HG03432 (cell line): Measurements from ENCODE around the gene RGMB.
"Not testable (repeated sequence)": the region's sequence is repeated elsewhere in the genome, so short reads cannot be mapped to it uniquely, and the experiment has no call there.

Experiments used
- ATAC-seq: cut with Tn5 transposase; IDR thresholded peaks from one replicate; pipeline ENCODE4 v1.9.1; 2021; ENCODE audit warnings: mild to moderate bottlenecking, moderate library complexity; ENCODE audit not compliant: unreplicated experiment

RGMB gene

DNA sequence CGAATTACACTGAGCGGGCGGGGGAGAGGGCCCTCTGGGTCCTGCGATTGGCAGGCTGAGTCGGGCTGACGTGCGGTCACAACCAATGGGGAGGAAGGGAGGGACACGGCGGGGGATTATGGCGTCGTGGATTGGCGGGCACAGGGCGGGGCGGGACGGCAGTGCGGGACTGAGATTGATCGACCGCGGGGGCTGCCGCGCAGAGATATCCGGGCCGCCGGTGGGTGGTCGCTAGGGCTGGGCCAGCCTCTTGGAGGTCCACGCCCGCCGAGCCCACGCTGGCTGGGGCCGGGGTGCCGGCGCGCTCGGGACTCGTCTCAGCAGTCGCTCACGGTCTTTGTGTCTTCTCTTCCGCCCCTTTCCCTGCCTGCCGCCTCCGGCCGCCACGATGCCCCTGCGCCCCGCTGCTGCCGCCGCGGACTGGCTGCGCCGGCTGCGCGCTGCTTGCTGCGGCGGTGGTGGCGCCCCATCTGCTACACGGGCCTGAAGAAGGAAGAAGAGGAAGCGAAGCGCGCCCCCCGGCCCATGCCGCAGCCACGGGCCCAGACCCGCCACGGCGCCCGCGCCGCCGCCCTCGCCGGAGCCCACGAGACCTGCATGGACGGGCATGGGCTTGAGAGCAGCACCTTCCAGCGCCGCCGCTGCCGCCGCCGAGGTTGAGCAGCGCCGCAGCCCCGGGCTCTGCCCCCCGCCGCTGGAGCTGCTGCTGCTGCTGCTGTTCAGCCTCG, at the start of gene RGMB:
Gene RGMB (plus strand): TSS at position 200 of the 728 bp plus-strand sequence. CDS start 408 bp downstream, at position 608.
- ATAC-seq, result peak; percentile 84

GRCh38 chr5:98726258-98726657, 47.2 kb upstream of the RGMB start:
- ATAC-seq, result no peak

DNA sequence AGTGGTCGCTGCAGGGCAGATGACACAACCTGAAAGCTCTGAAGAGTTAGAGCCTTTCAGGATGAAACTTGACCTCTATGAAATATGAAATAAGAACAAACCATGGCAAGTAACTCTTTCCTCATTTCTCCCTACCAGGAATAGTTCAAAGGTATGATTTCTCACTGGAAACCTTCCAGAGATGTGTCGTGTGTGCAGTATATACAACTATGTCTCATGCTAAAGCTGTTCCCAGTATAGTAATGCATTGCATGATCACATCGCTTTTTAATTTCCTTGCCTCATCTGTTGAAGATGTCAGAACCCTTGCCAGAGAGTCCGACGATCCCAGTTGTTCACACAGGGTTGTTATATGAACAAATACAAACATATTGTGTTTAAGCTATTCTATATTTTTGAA, 45.8 kb upstream of the RGMB start:
- no peak for ATAC-seq

GRCh38 chr5:98734646-98735045, 38.8 kb upstream of the RGMB start:
- ATAC-seq, result no peak

DNA sequence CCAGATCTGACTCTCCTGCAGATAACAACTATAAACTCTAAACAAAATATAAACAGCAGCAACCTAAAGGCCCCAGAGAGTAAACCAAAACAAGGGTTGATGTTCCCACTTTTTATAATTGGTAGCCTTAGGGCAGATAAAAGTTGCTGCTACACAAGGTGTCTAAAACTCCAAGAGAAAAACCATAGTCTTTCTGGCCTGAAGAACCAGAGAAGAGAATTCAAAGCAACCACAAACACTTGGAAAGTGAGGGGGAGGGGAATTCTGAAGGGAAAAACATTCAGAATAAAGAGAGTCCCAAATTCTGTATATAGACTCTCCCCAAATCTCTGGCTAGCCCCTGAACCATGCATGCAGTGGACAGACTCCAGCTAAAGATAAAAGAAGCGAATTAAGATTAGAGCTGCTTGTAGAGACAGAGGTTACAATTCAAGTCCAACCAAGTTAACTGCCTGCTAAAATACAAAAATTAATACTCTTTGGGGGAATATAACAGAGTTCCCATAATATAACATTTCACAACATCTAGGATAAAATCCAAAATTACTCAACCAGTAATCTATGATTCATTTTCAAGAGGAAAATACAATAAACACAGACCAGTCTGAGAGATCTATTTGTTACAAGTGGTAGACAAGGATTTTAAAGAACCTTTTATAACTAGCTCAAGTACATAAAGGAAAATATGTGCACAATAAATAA, 37.5 kb upstream of the RGMB start:
- ATAC-seq, result no peak

DNA sequence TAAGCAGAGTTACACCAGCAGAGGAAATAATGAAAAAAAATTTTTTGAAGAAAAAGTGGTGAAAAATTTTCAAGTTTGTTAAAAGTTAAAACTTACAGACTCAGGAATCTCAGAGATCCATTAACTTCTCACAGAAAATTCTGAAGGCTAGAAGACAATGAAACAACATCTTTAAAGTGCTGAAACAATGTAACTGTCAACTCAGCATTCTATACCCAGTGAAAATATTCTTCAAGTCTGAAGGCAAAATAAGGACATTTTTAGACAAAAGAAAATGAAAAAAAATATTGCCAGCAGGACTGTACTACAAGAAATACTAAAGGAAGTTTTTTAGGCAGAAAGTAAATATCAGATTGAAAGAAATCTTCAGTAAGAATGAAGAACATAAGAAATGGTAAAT, 36.7 kb upstream of the RGMB start:
- ATAC-seq, result no peak

- ATAC-seq, result not testable (repeated sequence)
Measured at GRCh38 chr5:98737441-98737840, 36.0 kb upstream of the RGMB start.

DNA sequence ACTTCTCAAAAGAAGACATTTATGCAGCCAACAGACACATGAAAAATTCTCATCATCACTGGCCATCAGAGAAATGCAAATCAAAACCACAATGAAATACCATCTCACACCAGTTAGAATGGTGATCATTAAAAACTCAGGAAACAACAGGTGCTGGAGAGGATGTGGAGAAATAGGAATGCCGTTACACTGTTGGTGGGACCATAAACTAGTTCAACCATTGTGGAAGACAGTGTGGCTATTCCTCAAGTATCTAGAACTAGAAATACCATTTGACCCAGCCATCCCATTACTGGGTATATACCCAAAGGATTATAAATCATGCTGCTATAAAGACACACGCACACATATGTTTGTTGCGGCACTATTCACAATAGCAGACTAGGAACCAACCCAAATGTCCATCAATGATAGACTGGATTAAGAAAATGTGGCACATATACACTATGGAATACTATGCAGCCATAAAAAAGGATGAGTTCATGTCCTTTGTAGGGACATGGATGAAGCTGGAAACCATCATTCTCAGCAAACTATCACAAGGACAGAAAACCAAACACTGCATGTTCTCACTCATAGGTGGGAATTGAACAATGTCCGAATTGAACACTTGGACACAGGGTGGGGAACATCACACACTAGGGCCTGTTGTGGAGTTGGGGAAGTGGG, 34.8 kb upstream of the RGMB start:
- ATAC-seq, result not testable (repeated sequence)

DNA sequence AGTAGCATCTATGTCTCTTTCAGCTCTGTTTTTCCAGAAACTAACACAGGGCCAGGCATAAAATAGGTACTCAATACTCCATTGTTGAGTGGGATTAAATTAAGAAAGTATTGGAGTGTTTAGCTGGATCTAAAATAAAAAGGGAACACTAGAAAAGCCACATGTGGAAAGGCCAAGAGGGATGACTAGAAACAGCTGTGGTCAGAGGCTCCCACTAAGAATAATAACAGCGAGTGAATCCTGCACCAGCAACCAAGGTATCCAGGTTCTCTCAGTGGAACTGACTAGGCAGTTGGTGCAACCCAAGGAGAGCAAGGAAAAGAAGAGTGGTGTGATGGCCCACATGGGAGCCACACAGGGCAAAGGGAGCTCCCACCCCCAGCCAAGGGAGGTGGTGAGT, 31.5 kb upstream of the RGMB start:
- no peak for ATAC-seq

DNA sequence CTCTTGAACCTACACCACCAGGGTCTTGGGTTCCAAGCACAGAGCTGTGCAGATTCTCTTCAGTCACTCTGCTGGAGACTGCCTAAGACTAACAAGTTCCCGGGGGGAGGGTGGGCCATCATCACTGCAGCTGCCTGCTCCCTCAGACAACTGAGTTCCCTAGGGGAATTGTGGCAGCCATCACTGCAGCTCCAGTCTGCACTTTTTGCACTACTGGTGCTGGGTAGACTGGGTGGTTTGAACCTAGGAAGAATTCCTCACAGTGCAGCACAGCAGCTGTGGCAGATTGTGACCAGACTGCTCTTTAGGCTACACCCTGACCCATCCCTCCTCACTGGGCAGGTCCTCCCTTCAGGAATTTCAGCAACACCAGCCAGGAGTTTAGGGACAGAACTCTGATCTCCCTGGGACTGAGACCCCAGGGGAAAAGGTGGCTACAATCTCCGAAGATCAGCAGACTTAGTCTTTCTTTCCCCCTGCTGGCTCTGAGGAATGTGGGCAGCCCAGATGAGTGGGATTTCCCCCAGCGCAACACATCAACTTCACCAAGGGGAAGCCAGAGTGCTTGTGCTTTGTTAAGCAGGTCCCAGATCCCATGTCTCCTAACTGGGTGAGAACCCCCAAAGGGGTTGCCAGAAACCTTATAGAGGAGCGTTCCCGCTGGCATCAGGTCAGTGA, 30.9 kb upstream of the RGMB start:
- ATAC-seq, result no peak

GRCh38 chr5:98748259-98748658, 25.2 kb upstream of the RGMB start:
- not testable (repeated sequence) for ATAC-seq

GRCh38 chr5:98749046-98749445, 24.4 kb upstream of the RGMB start:
- ATAC-seq, result no peak

- peak; percentile 85 for ATAC-seq
Measured at GRCh38 chr5:98750693-98751092, 22.8 kb upstream of the RGMB start.

DNA sequence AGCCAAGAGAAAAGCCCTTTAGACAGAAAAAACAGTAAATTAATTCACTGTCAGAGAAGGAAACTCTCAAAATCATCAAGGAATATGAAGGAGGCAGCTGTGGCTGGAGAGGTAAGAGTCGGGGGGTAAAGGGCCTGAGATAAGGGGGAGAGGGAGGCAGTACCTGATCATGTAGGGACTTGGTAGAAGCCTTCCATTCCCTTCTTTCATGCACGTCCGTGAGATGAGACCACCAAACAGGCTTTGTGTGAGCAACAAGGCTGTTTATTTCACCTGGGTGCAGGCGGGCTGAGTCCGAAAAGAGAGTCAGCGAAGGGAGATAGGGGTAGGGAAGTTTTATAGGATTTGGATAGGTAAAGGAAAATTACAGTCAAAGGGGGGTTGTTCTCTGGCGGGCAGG, 21.1 kb upstream of the RGMB start:
- ATAC-seq, result not testable (repeated sequence)

DNA sequence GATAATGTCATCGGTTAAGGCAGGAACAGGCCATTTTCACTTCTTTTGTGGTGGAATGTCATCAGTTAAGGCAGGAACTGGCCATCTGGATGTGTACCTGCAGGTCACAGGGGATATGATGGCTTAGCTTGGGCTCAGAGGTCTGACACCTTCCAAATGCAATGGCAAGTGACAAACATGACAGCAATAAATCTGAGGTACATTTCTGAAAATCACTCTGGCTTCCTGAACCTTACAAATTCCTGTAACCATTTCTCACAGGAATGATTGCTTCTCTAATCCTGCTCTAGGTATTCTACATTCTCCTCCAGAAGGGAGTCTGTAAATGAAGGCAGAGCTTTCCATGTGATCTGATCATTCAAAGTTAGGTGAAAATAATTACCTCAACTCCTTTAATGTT, 20.7 kb upstream of the RGMB start:
- not testable (repeated sequence) for ATAC-seq

DNA sequence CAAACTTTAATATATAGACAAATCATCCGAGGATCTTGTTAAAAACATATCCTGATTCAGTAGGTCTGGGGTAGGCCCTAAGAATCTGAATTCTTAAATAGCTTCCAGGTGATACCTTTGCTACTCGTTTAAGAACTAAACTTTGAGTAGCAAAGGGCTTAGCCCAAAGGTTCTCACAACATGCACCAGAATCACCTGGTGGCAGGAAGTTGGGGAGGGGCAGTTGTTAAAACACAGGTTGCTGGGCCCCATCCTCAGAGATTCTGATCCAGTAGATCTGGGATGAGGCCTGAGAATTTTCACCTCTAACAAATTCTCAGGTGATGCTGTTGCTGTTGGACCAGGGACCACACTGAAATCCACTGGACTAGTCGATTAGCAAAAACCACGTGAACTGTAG, 20.0 kb upstream of the RGMB start:
- ATAC-seq, result no peak

DNA sequence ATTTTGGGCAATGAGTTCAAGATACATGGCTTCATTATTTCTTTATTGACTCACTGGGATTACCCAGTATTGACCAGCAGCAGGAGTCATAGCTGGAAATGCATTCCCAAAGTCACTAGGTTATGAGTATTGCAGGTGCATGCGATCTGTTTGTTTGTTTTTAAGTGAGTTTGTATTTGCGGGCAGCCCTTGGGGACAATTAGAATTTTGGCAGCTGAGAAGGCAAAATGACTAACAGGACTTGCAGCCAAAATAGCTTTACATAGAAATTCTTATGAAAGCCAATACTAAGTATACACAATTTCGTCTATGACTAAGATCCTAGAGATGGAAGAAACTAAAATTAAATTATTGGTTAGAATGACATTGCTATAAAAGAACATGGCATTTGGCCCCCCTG, 18.1 kb upstream of the RGMB start:
- ATAC-seq, result no peak

- no peak for ATAC-seq
Measured at GRCh38 chr5:98757978-98758377, 15.5 kb upstream of the RGMB start.

- no peak for ATAC-seq
Measured at GRCh38 chr5:98763001-98763630, 10.3 kb upstream of the RGMB start.

DNA sequence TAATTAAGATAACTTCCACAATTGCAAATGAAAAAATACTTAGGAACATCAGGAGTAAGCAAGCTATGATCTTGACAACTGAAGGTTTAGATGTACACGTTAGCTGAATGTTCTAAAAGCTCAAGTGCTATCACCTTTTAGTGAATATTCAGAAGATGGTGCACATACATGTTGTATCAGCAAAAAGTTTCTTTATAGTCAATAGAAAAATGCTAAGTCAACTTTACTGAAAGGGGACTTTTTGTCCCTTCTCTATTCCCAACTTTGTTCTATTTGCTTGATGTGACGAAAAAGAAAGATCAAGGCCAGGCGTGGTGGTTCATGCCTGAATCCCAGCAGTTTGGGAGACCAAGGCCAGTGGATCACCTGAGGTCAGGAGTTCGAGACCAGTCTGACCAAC, 7.6 kb upstream of the RGMB start:
- no peak for ATAC-seq

- no peak for ATAC-seq
Measured at GRCh38 chr5:98767581-98767980, 5.9 kb upstream of the RGMB start.
